ENCODE data around the gene SMARCB1.

Gene SMARCB1

DNA sequence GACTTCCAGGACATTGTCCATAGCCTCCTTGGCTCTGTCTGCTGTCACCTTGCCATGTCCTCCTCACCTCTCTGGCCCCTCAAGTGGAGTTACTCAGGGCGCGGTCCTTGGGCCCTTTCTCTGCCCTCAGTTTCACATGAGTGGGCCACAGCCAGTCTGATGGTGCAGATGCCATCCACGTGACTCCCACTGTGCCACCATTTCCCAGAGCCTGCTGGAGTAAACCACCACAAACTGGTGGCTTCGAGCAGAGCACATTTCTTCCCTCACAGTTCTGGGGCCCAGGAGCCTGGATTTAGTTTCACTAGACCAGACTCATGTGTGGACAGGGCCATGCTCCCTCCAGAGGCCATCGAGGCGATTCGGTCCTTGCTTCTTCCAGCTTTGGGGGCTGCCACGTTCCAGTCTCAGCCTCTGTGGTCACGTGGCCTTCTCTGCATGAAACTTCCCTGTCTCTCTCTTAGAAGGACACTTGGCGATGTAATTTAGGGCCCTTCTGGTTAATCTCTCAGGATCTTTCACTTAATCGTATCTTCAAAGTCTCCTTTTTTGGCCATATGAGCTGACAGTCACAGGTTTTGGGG, 14.6 kb downstream of the SMARCB1 start:
- Histone ChIP-seq H3K79me2 (ENCODE audit: insufficient read depth, low read length) (peaks cover 18% of the 10 kb centered on the region), H3K27ac (ENCODE audit: low read depth, low read length) (peak overlapping the region; percentile 96), H2AFZ (ENCODE audit: low read depth, low read length, severe bottlenecking) (no peak overlapping the region), H3K36me3 (ENCODE audit: low read length) (no peaks in the 10 kb centered on the region), H3K4me2 (ENCODE audit: low read depth, low read length, poor library complexity, severe bottlenecking) (peak overlapping the region; percentile 98), H3K4me3 (ENCODE audit: insufficient read depth, low read length, poor library complexity, severe bottlenecking) (peak overlapping the region; percentile 9), H3K27me3 (ENCODE audit: low read length) (no peaks in the 10 kb centered on the region), H4K20me1 (ENCODE audit: low read depth, low read length) (no peaks in the 10 kb centered on the region), H3K9me2 (replicated peaks; ENCODE audit: insufficient read depth, low read length) (no peaks in the 10 kb centered on the region), H3K9ac (ENCODE audit: low read length) (peak overlapping the region; percentile 64), H3F3A (ENCODE audit: insufficient read depth) (peaks cover 69% of the 10 kb centered on the region), H3K9me3 (ENCODE audit: insufficient read depth, low read length) (no peaks in the 10 kb centered on the region)
- TF ChIP-seq, protein P1, sequence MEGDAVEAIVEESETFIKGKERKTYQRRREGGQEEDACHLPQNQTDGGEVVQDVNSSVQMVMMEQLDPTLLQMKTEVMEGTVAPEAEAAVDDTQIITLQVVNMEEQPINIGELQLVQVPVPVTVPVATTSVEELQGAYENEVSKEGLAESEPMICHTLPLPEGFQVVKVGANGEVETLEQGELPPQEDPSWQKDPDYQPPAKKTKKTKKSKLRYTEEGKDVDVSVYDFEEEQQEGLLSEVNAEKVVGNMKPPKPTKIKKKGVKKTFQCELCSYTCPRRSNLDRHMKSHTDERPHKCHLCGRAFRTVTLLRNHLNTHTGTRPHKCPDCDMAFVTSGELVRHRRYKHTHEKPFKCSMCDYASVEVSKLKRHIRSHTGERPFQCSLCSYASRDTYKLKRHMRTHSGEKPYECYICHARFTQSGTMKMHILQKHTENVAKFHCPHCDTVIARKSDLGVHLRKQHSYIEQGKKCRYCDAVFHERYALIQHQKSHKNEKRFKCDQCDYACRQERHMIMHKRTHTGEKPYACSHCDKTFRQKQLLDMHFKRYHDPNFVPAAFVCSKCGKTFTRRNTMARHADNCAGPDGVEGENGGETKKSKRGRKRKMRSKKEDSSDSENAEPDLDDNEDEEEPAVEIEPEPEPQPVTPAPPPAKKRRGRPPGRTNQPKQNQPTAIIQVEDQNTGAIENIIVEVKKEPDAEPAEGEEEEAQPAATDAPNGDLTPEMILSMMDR (IDR thresholded peaks at IDR 0.05; ENCODE audit: insufficient read depth, low read length, poor library complexity, severe bottlenecking), result no peak
- TF ChIP-seq EZH2phosphoT487 (conservative IDR thresholded peaks at IDR 0.05; ENCODE audit: low read length), result no peak

DNA sequence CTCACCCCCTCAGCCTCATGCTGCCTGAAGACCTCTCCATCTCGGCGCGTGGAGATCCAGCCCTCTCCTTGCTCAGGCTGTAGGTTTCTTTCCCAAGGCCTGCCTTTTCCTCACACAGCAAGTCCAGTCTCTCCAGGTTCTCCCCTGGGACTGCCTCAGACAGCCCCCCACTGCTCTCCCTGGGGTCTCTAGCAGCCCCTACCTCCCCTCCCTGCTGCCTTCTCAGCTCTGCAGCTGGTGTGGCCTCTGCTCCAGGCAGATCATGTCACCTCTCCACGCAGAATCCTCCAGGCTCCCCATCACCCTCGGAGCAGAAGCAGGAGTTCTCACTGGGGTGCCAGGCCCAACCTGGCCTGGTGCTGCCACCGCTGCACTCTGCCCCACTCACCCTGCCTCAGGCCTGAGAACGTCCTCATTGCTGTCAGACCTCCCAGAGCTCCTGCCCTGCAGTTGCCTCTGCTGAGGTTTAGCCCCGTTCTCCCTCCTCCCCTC, 15.2 kb downstream of the SMARCB1 start:
- no peaks in the 10 kb centered on the region for H3K9me3 ChIP-seq (ENCODE audit: insufficient read depth, low read length)
- H3K79me2 ChIP-seq (ENCODE audit: insufficient read depth, low read length), result peaks cover 20% of the 10 kb centered on the region
- no peaks in the 10 kb centered on the region for H3K36me3 ChIP-seq (ENCODE audit: low read length)
- peak overlapping the region; percentile 96 for H3K27ac ChIP-seq (ENCODE audit: low read depth, low read length)
- no peaks in the 10 kb centered on the region for H3K9me2 ChIP-seq (replicated peaks; ENCODE audit: insufficient read depth, low read length)
- H3K4me2 ChIP-seq (ENCODE audit: low read depth, low read length, poor library complexity, severe bottlenecking), result peak overlapping the region; percentile 98
- peak overlapping the region; percentile 64 for H3K9ac ChIP-seq (ENCODE audit: low read length)
- TF ChIP-seq, protein P1 (IDR thresholded peaks at IDR 0.05; ENCODE audit: insufficient read depth, low read length, poor library complexity, severe bottlenecking), result no peak
- TF ChIP-seq EZH2phosphoT487 (conservative IDR thresholded peaks at IDR 0.05; ENCODE audit: low read length), result no peak
- no peak overlapping the region for H2AFZ ChIP-seq (ENCODE audit: low read depth, low read length, severe bottlenecking)
- H3F3A ChIP-seq (ENCODE audit: insufficient read depth), result peaks cover 71% of the 10 kb centered on the region
- H3K4me3 ChIP-seq (ENCODE audit: insufficient read depth, low read length, poor library complexity, severe bottlenecking), result no peak overlapping the region
- H4K20me1 ChIP-seq (ENCODE audit: low read depth, low read length), result no peaks in the 10 kb centered on the region
- H3K27me3 ChIP-seq (ENCODE audit: low read length), result no peaks in the 10 kb centered on the region

DNA sequence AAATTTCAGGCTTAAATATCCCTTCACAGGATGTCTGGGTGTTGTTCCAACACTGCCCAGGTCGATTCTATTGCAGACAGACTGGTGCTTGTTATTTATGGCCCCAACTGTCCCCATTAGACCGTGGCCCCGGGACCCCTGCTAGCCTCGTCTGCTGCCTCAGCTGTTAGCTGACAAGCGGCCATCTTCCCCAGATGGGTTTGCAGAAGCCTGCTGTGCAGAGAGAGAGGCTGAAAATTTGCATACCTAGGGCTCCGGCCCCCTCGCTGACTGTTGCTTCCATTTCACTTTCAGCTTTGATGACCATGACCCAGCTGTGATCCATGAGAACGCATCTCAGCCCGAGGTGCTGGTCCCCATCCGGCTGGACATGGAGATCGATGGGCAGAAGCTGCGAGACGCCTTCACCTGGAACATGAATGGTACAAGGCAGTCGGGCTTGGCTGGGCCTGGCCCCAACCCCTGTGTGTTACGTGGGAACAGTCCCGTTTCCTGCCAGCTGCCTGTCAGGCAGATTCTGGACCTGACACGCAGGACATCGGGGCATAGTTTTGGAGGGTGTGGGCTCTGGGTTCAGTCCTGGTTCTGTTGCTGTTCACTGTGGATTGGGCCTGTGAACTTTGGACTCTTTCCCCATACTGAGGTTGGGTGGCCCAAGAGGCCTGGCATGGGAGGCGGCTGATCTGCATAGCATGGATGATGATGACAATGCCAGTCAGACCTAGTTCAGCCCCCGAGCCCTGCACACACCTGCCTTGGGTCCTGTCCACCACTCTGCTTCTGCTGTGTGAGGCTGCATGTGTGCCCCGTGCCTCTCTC, 16.4 kb downstream of the SMARCB1 start:
- no peak for TF ChIP-seq EZH2phosphoT487 (conservative IDR thresholded peaks at IDR 0.05; ENCODE audit: low read length)
- TF ChIP-seq, protein P1 (IDR thresholded peaks at IDR 0.05; ENCODE audit: insufficient read depth, low read length, poor library complexity, severe bottlenecking), result no peak
- peak overlapping the region; percentile 64 for H3K9ac ChIP-seq (ENCODE audit: low read length)
- no peaks in the 10 kb centered on the region for H3K27me3 ChIP-seq (ENCODE audit: low read length)
- H3K4me2 ChIP-seq (ENCODE audit: low read depth, low read length, poor library complexity, severe bottlenecking), result peak overlapping the region; percentile 98
- no peaks in the 10 kb centered on the region for H3K36me3 ChIP-seq (ENCODE audit: low read length)
- peaks cover 71% of the 10 kb centered on the region for H3F3A ChIP-seq (ENCODE audit: insufficient read depth)
- peak overlapping the region; percentile 96 for H3K27ac ChIP-seq (ENCODE audit: low read depth, low read length)
- H3K79me2 ChIP-seq (ENCODE audit: insufficient read depth, low read length), result peaks cover 28% of the 10 kb centered on the region
- H3K4me3 ChIP-seq (ENCODE audit: insufficient read depth, low read length, poor library complexity, severe bottlenecking), result peak overlapping the region; percentile 68
- no peak overlapping the region for H2AFZ ChIP-seq (ENCODE audit: low read depth, low read length, severe bottlenecking)
- H4K20me1 ChIP-seq (ENCODE audit: low read depth, low read length), result no peaks in the 10 kb centered on the region
- no peaks in the 10 kb centered on the region for H3K9me3 ChIP-seq (ENCODE audit: insufficient read depth, low read length)
- no peaks in the 10 kb centered on the region for H3K9me2 ChIP-seq (replicated peaks; ENCODE audit: insufficient read depth, low read length)

All from SU-DHL-6 (cell line).